CD4-positive, alpha-beta T cell treated with Interleukin-17A for 4 hours (primary cell): ENCODE data around the gene NAA15.
"Not testable (repeated sequence)": the region's sequence is repeated elsewhere in the genome, so short reads cannot be mapped to it uniquely, and the experiment has no call there.

Source experiments
- DNase-seq: peaks from one replicate; pipeline ENCODE4 v3.0.0-alpha.2; 2020; ENCODE audit warnings: mixed read lengths

Gene NAA15

GRCh38 chr4:139299536-139299935, 1.8 kb upstream of the NAA15 start:
- no peak for DNase-seq

GRCh38 chr4:139300431-139301112, 733 bp upstream of the NAA15 start:
- peak; percentile 34 for DNase-seq

DNA sequence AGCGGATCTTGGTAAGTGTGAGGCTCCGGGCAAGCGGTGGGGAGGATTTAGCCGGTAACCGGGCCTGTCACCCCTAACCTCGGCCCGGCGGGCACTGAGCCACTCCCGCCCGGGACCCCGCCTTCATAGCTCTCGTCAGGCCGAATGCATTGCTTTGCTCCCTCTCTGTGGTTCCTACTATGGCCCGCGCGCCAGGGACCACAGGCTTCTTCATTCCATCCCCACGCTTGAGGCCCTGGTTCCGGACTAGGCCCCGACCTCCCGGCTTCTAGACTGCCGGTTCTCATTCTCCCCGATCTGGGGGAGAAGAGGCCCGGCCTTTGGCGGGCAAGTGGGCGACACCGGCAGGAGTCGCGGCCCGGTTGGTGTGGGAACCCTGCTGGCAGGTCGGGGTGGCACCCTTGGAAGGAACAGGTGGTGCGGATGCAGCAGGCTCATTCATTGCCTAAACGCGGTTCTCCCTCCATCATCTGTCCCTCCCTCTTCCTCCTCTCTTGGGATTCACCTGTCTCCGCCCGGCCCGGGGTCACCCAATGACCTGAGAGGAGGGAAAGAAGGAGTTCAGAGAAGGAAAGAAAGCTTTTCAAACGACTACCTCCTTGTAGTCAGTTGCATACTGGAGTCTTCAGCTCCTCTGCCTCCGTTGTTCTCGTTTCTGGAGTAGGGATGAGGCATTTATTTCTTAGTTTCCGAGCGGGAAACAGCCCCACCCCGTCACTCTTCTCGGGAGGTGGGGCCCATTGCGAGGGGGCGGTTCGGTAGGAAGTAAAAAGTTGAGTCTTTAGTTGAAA, 711 bp downstream of the NAA15 start, which contains the start of gene NDUFC1:
Gene NDUFC1 (minus strand): TSS at position 657 of the 791 bp plus-strand sequence. CDS start 6,679 bp downstream, outside the sequence.
- peak; percentile 65 for DNase-seq

- DNase-seq = no peak
Measured at GRCh38 chr4:139304920-139305319, 3.6 kb downstream of the NAA15 start.

DNA sequence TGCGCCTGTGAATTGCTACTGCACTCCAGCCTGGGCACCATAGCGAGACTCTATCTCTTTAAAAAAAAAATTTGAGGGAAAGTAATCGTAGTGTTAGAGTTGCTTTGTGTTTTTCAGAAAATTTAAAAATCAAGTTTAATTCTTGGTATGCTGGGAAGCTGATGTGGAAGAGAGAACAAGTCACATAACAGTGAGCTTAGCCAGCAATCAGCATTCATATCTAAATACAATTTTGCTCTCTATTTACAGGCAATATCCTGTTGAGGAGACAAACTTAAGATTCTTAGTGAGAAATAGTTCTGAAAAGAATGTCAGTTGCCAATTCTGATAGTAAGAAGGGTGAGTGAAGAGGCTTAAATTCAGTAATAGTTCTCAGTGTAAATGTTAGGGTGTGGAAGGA, 10.6 kb downstream of the NAA15 start:
- no peak for DNase-seq

DNA sequence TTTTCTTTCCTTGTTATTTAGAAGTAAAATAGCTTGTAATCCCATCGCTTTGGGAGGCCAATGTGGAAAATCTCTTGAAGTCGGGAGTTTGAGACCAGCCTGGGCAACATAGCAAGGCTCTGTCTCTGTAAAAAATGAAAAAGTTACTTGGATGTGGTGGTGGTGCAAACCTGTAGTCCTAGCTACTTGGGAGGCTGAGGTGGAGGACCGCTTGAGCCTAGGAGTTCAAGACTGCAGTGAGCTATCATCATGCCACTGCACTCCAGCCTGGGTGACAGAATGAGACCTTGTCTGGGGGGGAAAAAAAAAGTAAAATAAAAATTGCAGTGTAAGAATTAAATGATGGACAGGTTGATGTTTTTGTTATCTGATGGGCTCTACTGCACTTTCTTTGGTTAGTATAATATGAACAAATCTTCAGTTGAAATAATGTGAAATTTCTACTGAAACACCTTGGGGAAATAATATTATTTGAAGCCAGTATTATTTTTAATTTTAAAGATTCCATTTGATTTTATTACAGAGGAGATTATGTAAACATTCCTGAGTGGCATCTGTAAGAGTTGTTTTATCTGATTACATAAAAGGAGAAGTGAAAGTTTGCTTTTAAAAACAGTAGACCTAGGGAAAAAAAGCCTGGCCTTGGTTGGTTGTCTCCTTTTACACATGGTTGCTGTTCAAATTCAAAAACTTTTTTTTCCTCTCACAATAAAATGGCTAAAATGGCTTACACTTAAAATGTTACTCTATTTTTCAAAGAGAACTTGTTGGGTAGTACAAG, 11.4 kb downstream of the NAA15 start:
- DNase-seq = no peak

GRCh38 chr4:139313414-139313813, 12.1 kb downstream of the NAA15 start:
- DNase-seq = not testable (repeated sequence)

DNA sequence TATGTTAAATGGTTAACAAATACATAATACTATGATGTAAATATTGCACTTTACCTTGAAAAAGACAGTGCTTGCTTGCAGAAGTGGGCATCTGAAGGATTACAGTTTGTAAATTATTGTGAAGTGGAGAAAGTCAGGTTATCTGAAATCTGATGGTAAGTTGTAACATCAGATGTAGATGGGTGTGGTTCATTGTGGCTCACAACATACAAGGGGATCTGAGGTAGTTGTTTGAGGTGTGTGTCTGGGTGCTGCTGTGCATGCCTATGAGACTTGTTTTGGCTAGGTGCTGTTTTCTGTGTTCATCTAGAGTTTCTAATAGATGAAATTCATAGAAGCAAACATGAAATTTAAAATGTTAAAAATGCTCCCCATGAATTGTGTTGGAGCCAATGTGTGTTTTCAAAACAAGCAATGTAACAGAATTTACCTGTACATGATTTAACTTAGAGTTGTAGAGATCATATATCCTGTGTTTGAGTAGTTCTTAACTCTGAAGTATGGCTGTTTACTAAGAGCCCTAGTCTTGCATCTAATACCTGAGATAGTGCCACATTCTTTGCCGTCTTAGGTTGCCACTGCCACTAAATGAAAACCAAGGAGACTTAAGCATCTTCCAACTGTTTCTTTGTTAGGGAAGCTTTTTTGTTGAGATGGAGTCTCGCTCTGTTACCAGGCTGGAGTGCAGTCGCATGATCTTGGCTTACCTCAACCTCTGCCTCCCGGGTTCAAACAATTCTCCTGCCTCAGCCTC, 12.9 kb downstream of the NAA15 start:
- DNase-seq = peak; percentile 22

GRCh38 chr4:139315221-139315675, 13.9 kb downstream of the NAA15 start:
- DNase-seq = no peak

- no peak for DNase-seq
Measured at GRCh38 chr4:139316733-139317132, 15.4 kb downstream of the NAA15 start.

GRCh38 chr4:139317635-139318034, 16.3 kb downstream of the NAA15 start:
- no peak for DNase-seq

DNA sequence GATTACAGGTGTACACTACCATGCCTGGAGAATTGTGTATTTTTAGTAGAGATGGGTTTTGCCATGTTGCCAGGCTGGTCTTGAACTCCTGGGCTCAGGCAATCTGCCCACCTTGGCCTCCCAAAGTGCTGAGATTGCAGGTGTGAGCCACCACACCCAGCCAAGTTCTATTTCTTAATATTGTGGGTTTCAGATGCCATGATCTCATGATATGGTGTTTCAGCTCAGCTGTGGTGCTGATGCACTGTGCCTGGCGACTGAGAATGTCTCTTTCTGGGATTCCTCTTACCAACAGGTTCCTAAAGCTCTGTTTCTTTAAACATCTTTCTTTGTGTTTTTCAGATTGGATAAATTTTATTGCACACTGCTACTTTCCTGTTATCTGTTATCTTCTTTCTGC, 18.3 kb downstream of the NAA15 start:
- DNase-seq = no peak

DNA sequence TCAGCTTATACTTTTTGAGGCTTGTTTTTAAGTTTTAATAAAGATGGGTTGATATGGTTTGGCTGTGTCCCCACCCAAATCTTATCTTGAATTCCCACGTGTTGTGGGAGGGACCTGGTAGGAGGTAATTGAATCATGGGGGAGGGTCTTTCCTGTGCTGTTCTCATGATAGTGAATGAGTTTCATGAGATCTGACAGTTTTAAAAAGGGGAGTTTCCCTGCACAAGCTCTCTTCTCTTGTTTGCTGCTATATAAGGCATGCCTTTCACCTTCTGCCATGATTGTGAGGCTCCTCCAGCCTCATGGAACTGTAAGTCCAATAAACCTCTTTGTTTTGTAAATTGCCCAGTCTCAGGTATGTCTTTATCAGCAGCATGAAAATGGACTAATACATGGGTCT, 20.8 kb downstream of the NAA15 start:
- not testable (repeated sequence) for DNase-seq

GRCh38 chr4:139322541-139322940, 21.2 kb downstream of the NAA15 start:
- not testable (repeated sequence) for DNase-seq

DNA sequence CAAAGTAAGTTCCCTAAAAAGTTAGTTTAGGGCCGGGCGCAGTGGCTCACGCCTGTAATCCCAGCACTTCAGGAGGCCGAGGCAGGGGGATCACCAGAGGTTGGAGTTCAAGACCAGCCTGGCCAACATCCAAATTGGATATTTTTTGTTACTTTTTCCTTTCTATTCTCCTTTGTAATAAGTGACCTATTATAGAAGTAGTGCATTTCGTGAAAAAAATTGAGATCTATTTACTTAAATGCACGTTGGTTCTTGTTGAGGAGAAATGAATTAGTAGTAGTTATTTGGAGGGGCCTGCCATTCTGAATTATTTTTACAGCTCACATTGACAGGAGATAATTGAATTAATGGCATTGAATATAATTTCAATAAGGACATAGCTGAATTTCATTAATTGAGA, 23.3 kb downstream of the NAA15 start:
- DNase-seq = no peak

- no peak for DNase-seq
Measured at GRCh38 chr4:139329665-139330200, 28.4 kb downstream of the NAA15 start.

DNA sequence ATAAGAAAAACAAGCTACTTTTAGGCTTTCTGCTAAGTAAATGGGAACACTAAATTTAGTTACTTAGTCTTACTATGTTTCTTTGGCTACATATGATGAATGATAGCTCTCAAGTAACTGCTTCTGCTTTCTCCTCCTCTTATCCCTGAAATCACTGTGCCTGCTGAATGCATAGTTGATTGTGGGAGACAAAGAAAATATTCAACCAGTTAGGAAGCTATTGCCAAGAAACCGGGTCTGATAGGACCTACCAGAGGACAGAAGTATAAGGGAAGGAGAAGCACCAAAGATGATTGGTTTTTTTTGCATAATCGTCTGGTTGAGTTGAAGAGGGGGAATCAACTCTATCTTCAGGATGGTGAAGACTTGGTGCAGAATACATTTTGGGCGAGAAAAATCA, 29.0 kb downstream of the NAA15 start:
- DNase-seq = no peak

GRCh38 chr4:139331185-139331584, 29.9 kb downstream of the NAA15 start:
- DNase-seq = no peak

DNA sequence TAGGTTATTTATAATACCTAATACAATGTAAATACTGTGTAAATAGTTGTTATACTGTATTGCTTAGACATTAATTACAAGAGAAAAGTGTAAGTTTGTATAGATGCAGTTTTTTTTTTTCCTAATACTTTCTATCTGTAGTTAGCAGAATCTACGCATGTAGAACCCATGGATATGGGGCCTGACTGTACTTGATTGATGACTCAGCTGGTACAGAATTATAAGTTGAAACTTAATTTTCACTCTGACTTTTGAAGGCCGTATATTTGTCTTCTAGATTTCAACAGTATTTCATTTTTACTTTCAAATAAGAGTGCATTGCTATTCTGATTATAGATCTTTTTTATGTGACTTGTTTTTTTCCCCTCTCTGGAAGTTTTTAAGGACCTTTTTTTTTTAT, 31.7 kb downstream of the NAA15 start:
- no peak for DNase-seq

- no peak for DNase-seq
Measured at GRCh38 chr4:139337612-139338011, 36.3 kb downstream of the NAA15 start.

DNA sequence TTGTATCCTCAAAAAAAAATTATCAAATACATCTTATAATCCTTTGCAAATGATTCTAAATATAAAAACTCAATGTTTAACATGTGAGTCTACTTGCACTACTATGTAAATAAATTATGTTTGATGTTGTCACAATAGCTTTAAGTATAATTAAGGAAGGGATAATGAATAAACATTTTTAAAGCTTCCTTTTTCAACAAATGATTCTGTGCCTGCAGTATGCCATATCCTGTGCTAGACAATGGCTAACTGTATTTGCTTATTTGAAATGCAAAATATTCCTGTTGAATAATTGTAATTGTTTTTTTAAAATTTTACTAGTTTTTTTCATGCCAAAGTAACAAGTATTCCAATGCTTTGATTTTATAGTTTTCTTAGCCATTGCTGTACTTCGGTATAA, 60.0 kb downstream of the NAA15 start:
- DNase-seq = no peak

- no peak for DNase-seq
Measured at GRCh38 chr4:139367421-139368090, 66.3 kb downstream of the NAA15 start.
